ENCODE results near the gene GNG12.

GRCh38 chr1:67761730-67762129 is 71.5 kb downstream of the GNG12 start:
- no peak for TF ChIP-seq EZH2 (IDR thresholded peaks at IDR 0.05; ENCODE audit: insufficient read depth, poor library complexity, severe bottlenecking)
- TF ChIP-seq EZH2phosphoT487 (IDR thresholded peaks at IDR 0.05; ENCODE audit: insufficient read depth, low read depth), result no peak
